Activated B cell treated with CpG ODN at 0.5 μM for 24 hours (primary cell): Measurements from ENCODE around the gene RBM23. TPM values are rescaled to one million over a fixed set of nuclear protein-coding genes. Genes with fewer than 3 reads are reported as not detected.

Experiments
- ATAC-seq: fragments of 200-7000 bp; cut with Tn5 transposase; one replicate; pipeline ENCODE4 v1.10.0; 2021; ENCODE audit warnings: low read depth, mild to moderate bottlenecking, moderate library complexity
- CTCF ChIA-PET: fragments of 350-600 bp; sonication (Branson Sonifier 250); formaldehyde crosslinking; loops from one replicate; lab custom pipeline; 2021; ENCODE audit warnings: antibody characterized with exemption; lab: Charles Lee
- POLR2A ChIA-PET: fragments of 350-600 bp; sonication (Branson Sonifier 250); formaldehyde crosslinking; loops from one replicate; lab custom pipeline; 2021; ENCODE audit warnings: antibody characterized with exemption; lab: Charles Lee
- DNase-seq: peaks from one replicate; pipeline ENCODE4 v3.0.0; 2022
- H3K27ac Mint-ChIP-seq: one replicate; pipeline ENCODE4 v1.8.0; 2020; ENCODE audit warnings: mixed read lengths
- H3K27me3 Mint-ChIP-seq: one replicate; pipeline ENCODE4 v1.8.0; 2021; ENCODE audit warnings: mixed read lengths
- H3K36me3 Mint-ChIP-seq: one replicate; pipeline ENCODE4 v1.8.0; 2021; ENCODE audit warnings: low read depth, mixed read lengths
- H3K4me1 Mint-ChIP-seq: one replicate; pipeline ENCODE4 v1.8.0; 2021; ENCODE audit warnings: mixed read lengths
- H3K4me3 Mint-ChIP-seq: one replicate; pipeline ENCODE4 v1.8.0; 2020; ENCODE audit warnings: mild to moderate bottlenecking, mixed read lengths
- H3K9me3 Mint-ChIP-seq: one replicate; pipeline ENCODE4 v1.8.0; 2020; ENCODE audit warnings: mixed read lengths
- intact Hi-C: fragments of 100-400 bp; cut with micrococcal nuclease; formaldehyde crosslinking; loops from one replicate; pipeline ENCODE4 v1.15.1; 2024
- total RNA-seq: library from RNA; stranded (reverse); gene quantifications from 2 replicates; pipeline ENCODE4 v1.2.3, GENCODE V29; 2022
- TF ChIP-seq, protein P1 (sequence below): fragments of 200-600 bp; IDR thresholded peaks from one replicate; pipeline ENCODE4 v1.8.0; 2022; ENCODE audit warnings: antibody characterized with exemption, mild to moderate bottlenecking

Gene RBM23
- total RNA-seq, 1 donor from 2014 or later, result 131 TPM

GRCh38 chr14:22886500-22887259 lies 32.3 kb downstream of the RBM23 start:
- Mint-ChIP-seq H3K4me1 (peaks cover 80% of the 10 kb centered on the region), H3K27me3 (no peaks in the 10 kb centered on the region), H3K9me3 (no peaks in the 10 kb centered on the region), H3K4me3 (peak overlapping the region; percentile 90), H3K36me3 (peaks cover 12% of the 10 kb centered on the region), H3K27ac (peak overlapping the region; percentile 97)
- CTCF ChIA-PET, result interaction anchor here (1.0 to 8.6 kb wide), 5 partner anchors 14 to 316 kb away, joined by 3 to 103 read pairs (median 6); partner anchors contain the start of genes CDH24, LRP10 and OXA1L
- TF ChIP-seq, protein P1, sequence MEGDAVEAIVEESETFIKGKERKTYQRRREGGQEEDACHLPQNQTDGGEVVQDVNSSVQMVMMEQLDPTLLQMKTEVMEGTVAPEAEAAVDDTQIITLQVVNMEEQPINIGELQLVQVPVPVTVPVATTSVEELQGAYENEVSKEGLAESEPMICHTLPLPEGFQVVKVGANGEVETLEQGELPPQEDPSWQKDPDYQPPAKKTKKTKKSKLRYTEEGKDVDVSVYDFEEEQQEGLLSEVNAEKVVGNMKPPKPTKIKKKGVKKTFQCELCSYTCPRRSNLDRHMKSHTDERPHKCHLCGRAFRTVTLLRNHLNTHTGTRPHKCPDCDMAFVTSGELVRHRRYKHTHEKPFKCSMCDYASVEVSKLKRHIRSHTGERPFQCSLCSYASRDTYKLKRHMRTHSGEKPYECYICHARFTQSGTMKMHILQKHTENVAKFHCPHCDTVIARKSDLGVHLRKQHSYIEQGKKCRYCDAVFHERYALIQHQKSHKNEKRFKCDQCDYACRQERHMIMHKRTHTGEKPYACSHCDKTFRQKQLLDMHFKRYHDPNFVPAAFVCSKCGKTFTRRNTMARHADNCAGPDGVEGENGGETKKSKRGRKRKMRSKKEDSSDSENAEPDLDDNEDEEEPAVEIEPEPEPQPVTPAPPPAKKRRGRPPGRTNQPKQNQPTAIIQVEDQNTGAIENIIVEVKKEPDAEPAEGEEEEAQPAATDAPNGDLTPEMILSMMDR, result no peak
- peak; percentile 71 for DNase-seq
- ATAC-seq, result peak; percentile 55
- POLR2A ChIA-PET, result interaction anchor here (0.5 to 9.4 kb wide), 15 partner anchors 9 to 435 kb away, joined by 3 to 140 read pairs (median 4); partner anchors contain the start of genes LRP10, OXA1L, PABPN1 and RBM23
- intact Hi-C loops, result loop anchor here (1.0 to 10.0 kb wide), 10 partner anchors 14 to 502 kb away; partner anchors contain the start of genes DAD1, PPP1R3E, PRMT5 and RBM23

DNA sequence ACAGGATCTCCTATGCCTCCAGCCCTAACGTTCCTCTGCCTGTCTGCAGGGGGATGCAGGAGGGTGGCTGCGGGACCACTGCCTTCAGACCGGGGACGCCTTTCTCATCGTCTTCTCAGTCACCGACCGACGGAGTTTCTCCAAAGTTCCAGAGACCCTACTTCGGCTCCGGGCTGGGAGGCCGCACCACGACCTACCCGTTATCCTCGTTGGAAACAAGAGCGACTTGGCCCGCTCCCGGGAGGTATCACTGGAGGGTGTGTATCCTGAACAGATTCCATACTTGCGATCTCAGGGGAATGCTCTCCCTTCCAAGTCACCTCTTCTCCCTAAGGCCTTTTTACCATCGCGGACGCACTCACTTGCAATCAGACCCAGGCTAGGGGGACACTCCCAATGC lies 33.0 kb downstream of the RBM23 start:
- intact Hi-C loops, result loop anchor here (5.0 to 10.0 kb wide), 4 partner anchors 64 to 501 kb away; partner anchors contain the start of gene PPP1R3E
- TF ChIP-seq, protein P1, result no peak
- H3K36me3 Mint-ChIP-seq, result peaks cover 12% of the 10 kb centered on the region
- no peak for ATAC-seq
- H3K27ac Mint-ChIP-seq, result peak overlapping the region; percentile 80
- peaks cover 83% of the 10 kb centered on the region for H3K4me1 Mint-ChIP-seq
- H3K4me3 Mint-ChIP-seq, result peak overlapping the region; percentile 90
- no peaks in the 10 kb centered on the region for H3K27me3 Mint-ChIP-seq
- H3K9me3 Mint-ChIP-seq, result no peaks in the 10 kb centered on the region
- ChIA-PET POLR2A (interaction anchor here (0.5 to 9.4 kb wide), 13 partner anchors 8 to 436 kb away, joined by 3 to 140 read pairs (median 4); partner anchors contain the start of genes LRP10, OXA1L, PABPN1 and RBM23), CTCF (interaction anchor here (1.0 to 8.6 kb wide), 5 partner anchors 14 to 315 kb away, joined by 3 to 103 read pairs (median 6); partner anchors contain the start of genes CDH24, LRP10 and OXA1L)
- DNase-seq, result no peak

DNA sequence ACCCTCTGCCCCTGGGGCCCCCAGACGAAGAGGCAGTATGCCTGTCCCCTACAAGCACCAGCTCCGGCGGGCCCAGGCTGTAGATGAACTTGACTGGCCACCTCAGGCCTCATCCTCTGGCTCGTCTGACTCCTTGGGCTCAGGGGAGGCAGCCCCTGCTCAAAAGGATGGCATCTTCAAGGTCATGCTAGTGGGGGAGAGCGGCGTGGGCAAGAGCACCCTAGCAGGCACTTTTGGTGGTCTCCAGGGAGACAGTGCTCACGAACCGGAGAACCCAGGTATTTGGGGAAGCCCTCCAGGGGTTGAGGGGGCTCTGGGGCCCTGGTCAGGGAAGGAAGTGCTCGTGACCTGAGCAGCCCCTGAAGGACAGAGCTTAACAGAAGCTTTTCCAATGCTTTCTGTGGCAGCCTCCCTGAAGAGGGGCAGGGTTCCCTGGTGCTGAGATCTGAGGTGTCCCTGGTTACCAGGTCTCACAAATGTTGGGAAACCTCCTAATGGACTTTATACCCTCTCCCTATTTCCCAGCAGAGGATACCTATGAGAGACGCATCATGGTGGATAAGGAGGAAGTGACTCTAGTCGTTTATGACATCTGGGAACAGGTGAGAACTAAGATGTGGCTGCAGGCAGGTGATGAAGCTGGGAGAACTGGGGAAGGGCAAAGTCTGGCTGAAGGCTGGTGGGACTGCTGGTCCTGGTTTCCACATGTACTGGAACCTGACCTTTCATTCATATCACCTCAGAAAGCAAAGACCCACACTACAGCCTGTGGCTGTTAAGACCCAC lies 34.0 kb downstream of the RBM23 start:
- Mint-ChIP-seq H3K27me3 (no peaks in the 10 kb centered on the region), H3K27ac (peak overlapping the region; percentile 32), H3K9me3 (no peaks in the 10 kb centered on the region), H3K36me3 (peaks cover 8% of the 10 kb centered on the region), H3K4me3 (peak overlapping the region; percentile 24), H3K4me1 (peaks cover 77% of the 10 kb centered on the region)
- DNase-seq (no peak), ATAC-seq (no peak)
- TF ChIP-seq, protein P1, result no peak
- ChIA-PET POLR2A (interaction anchor here (0.6 to 9.4 kb wide), 7 partner anchors 11 to 322 kb away, joined by 3 to 140 read pairs (median 5); partner anchors contain the start of genes LRP10 and RBM23), CTCF (interaction anchor here (2.1 to 8.6 kb wide), 3 partner anchors 12 to 314 kb away, joined by 6 to 103 read pairs (median 49); partner anchors contain the start of gene LRP10)
- intact Hi-C loops, result loop anchor here (5.0 to 10.0 kb wide), 4 partner anchors 63 to 500 kb away; partner anchors contain the start of gene PPP1R3E

GRCh38 chr14:22884076-22884737 lies 34.7 kb downstream of the RBM23 start:
- ChIA-PET CTCF (interaction anchor here (8.6 kb wide), 1 partner anchor 12 kb away, joined by 103 read pairs; the partner anchor contains the start of gene LRP10), POLR2A (interaction anchor here (0.6 to 9.4 kb wide), 8 partner anchors 12 to 322 kb away, joined by 3 to 140 read pairs (median 4); partner anchors contain the start of genes LRP10 and RBM23)
- intact Hi-C loops, result loop anchor here (10.0 kb wide), 1 partner anchor 499 kb away; no protein-coding TSS in a partner anchor
- peak overlapping the region; percentile 6 for H3K4me3 Mint-ChIP-seq
- peaks cover 12% of the 10 kb centered on the region for H3K36me3 Mint-ChIP-seq
- no peaks in the 10 kb centered on the region for H3K9me3 Mint-ChIP-seq
- TF ChIP-seq, protein P1, result no peak
- ATAC-seq (no peak), DNase-seq (no peak)
- H3K27me3 Mint-ChIP-seq, result no peaks in the 10 kb centered on the region
- peaks cover 70% of the 10 kb centered on the region for H3K4me1 Mint-ChIP-seq
- no peak overlapping the region for H3K27ac Mint-ChIP-seq
